H1 (cell line): ENCODE measurements around the gene VPS18. TPM values are rescaled to one million over a fixed set of nuclear protein-coding genes. Genes with fewer than 3 reads are reported as not detected.

ENCODE experiments used
- ASH2L ChIP-seq: fragments of 200-600, 300-600 bp; sonication (generic); IDR thresholded peaks from one replicate; pipeline ENCODE4 v1.7.1; 2017; ENCODE audit warnings: low read length
- BCL11A ChIP-seq, 2 experiments: IDR thresholded peaks; one replicate each; pipeline ENCODE4 v1.6.1; 2011; ENCODE audit warnings: low read depth in 2 of 2, low read length in 2 of 2, mild to moderate bottlenecking in 2 of 2
- CBX5 ChIP-seq: fragments of 300-800, 300-1000 bp; sonication (generic); IDR thresholded peaks from 2 replicates; pipeline ENCODE4 v1.7.1; 2016; ENCODE audit warnings: antibody characterized with exemption, low read length, low read depth
- CHD2 ChIP-seq: IDR thresholded peaks from 2 replicates; pipeline ENCODE4 v1.6.1; 2012; ENCODE audit warnings: low read length, improper control_type of control experiment
- EP300 ChIP-seq, 2 experiments: IDR thresholded peaks; 1 replicate in 1 of 2; 2 replicates in 1 of 2; pipeline ENCODE4 v1.6.1; 2011 to 2012; ENCODE audit warnings: low read depth in 2 of 2, low read length in 2 of 2, mild to moderate bottlenecking in 2 of 2, borderline replicate concordance in 1 of 2, inconsistent platforms in 1 of 2, moderate library complexity in 1 of 2
- FOSL1 ChIP-seq: IDR thresholded peaks from 2 replicates; pipeline ENCODE4 v1.6.1; 2011; ENCODE audit warnings: mild to moderate bottlenecking, low read depth, low read length, moderate library complexity; ENCODE audit not compliant: insufficient read depth
- GABPA ChIP-seq: IDR thresholded peaks from 2 replicates; pipeline ENCODE4 v1.6.1; 2011; ENCODE audit warnings: mild to moderate bottlenecking, low read length, moderate library complexity, borderline replicate concordance; ENCODE audit not compliant: insufficient read depth
- JUND ChIP-seq: IDR thresholded peaks from 2 replicates; pipeline ENCODE4 v1.6.1; 2011; ENCODE audit warnings: mild to moderate bottlenecking, improper control_type of control experiment, low read length
- KDM1A ChIP-seq: fragments of 200-600, 300-600 bp; sonication (generic); IDR thresholded peaks from 2 replicates; pipeline ENCODE4 v1.7.1; 2016; ENCODE audit warnings: mild to moderate bottlenecking, low read length, borderline replicate concordance
- NRF1 ChIP-seq: IDR thresholded peaks from 2 replicates; pipeline ENCODE4 v1.6.1; 2011; ENCODE audit warnings: mild to moderate bottlenecking, low read depth, low read length, improper control_type of control experiment
- POLR2A ChIP-seq, 2 experiments: IDR thresholded peaks; 1 replicate in 1 of 2; 2 replicates in 1 of 2; pipeline ENCODE4 v1.6.1; 2011; ENCODE audit warnings: low read depth in 2 of 2, low read length in 2 of 2, mild to moderate bottlenecking in 2 of 2; ENCODE audit errors: control extremely low read depth in 1 of 2
- POU5F1 ChIP-seq: IDR thresholded peaks from 2 replicates; pipeline ENCODE4 v1.6.1; 2011; ENCODE audit warnings: low read depth, mild to moderate bottlenecking, low read length, moderate library complexity
- RAD21 ChIP-seq, 2 experiments: IDR thresholded peaks in 1 of 2; conservative IDR thresholded peaks in 1 of 2; 2 replicates each; pipeline ENCODE4 v1.6.1; 2011; ENCODE audit warnings: low read depth in 2 of 2, low read length in 2 of 2, improper control_type of control experiment in 1 of 2, inconsistent platforms in 1 of 2, mild to moderate bottlenecking in 1 of 2, moderate library complexity in 1 of 2
- RBBP5 ChIP-seq: IDR thresholded peaks from 2 replicates; pipeline ENCODE4 v1.7.1; 2012; ENCODE audit warnings: low read depth, mild to moderate bottlenecking, inconsistent platforms, low read length, moderate library complexity, borderline replicate concordance
- RNF2 ChIP-seq: fragments of 200-900, 300-1000 bp; sonication (generic); IDR thresholded peaks from 2 replicates; pipeline ENCODE4 v1.7.1; 2016; ENCODE audit warnings: borderline replicate concordance, low read depth, mild to moderate bottlenecking, antibody characterized with exemption, low read length; ENCODE audit not compliant: poor library complexity, severe bottlenecking; ENCODE audit errors: missing control alignments
- SAP30 ChIP-seq: fragments of 300-600 bp; sonication (generic); IDR thresholded peaks from 2 replicates; pipeline ENCODE4 v1.7.1; 2012; ENCODE audit warnings: low read length, moderate library complexity, mild to moderate bottlenecking, inconsistent platforms; ENCODE audit not compliant: insufficient read depth, insufficient replicate concordance
- SIRT6 ChIP-seq: IDR thresholded peaks from one replicate; pipeline ENCODE4 v1.7.1; 2012; ENCODE audit warnings: low read length, inconsistent platforms
- SP2 ChIP-seq: IDR thresholded peaks from 2 replicates; pipeline ENCODE4 v1.6.1; 2012; ENCODE audit warnings: mild to moderate bottlenecking, low read length, inconsistent platforms
- SRF ChIP-seq: IDR thresholded peaks from 2 replicates; pipeline ENCODE4 v1.6.1; 2011; ENCODE audit warnings: mild to moderate bottlenecking, low read depth, low read length, moderate library complexity
- TCF12 ChIP-seq: IDR thresholded peaks from 2 replicates; pipeline ENCODE4 v1.6.1; 2011; ENCODE audit warnings: low read depth, mild to moderate bottlenecking, low read length
- TEAD4 ChIP-seq: IDR thresholded peaks from 2 replicates; pipeline ENCODE4 v1.6.1; 2012; ENCODE audit warnings: low read depth, low read length, inconsistent platforms, mixed read lengths
- polyA plus RNA-seq, 7 experiments: library from polyadenylated mRNA; depleted of rRNA in 3 of 7; stranded (reverse) in 5 of 7; unstranded in 2 of 7; fragments of >200 nt in 5 of 7; fragments of 200-250 nt in 2 of 7; gene quantifications; 1 replicate in 5 of 7; 2 replicates in 1 of 7; 4 replicates in 1 of 7; pipeline versions ENCODE4 v1.2.1 to v1.2.3, GENCODE V29; 2011 to 2013; ENCODE audit warnings: missing spikeins in 2 of 7, mixed read lengths in 2 of 7
- total RNA-seq: library from RNA; stranded (reverse); fragmentation: NEBNext Ultra II Directional; extraction: Animal tissue kit (Norgen Biotek cat#: 25700); gene quantifications from 2 replicates; pipeline ENCODE4 v1.2.1, GENCODE V29; 2021
- TF ChIP-seq, protein P1 (sequence below): IDR thresholded peaks from 2 replicates; pipeline ENCODE4 v1.6.1; 2011; ENCODE audit warnings: low read length, improper control_type of control experiment

The VPS18 gene
- total and polyA plus RNA-seq, 2 of the 8 experiments (the other 6 are each of a cell fraction or from before 2014, with no cell fraction given): 28.9 to 32.7 TPM

DNA sequence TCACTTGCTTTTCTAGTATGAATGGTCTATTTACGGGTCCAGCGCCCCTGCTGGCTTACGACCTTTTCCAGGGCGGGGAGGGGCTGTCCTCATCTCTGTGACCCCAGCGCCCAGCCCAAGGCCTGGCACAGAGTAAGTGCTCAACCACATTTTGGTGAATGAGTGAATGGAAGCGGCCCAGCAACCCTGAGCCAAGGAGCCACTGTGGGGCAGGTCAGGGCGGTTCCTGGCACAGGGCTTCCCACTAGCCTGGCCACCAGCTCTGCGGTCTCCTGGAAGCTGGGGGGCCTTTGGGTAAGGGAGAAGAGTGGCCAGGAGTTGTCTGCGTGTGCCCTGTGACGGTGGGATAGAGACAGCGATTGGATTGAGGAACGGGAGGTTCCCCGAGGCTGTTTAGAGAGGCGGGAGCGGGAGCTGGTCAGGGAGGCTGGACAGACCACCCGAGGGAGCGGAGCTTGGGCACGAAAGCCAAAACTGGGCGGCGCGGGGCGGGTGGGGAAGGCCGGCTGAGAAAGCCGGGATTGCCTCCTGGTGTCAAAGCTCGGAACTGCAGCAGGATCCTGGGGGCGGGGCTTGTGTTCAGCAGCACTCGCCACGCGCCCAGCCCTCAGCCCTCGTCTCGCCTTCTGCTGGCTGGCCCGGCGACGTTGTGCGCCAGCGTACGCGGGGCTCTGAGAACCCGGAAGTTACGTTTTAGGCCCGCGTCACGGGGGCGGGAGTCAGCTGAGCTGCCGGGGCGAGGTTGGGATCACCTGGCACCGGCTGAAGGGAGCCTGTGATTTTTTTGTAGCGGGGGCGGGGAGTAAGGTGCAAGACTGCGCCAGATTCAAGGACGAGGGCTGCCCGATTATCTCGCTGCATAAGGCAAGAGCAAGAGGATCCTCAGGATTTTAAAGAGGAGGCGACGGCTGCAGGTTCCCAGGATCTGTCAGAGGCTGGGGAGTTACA is at the start of gene VPS18 (continued):
- no peak for TF ChIP-seq ASH2L
- no peak for TF ChIP-seq SIRT6
- peak; percentile 87 to 88 for TF ChIP-seq RAD21 (IDR thresholded peaks at IDR 0.05 in 1 of 2, conservative IDR thresholded peaks at IDR 0.05 in 1 of 2; ENCODE audit: low read depth in 2 of 2, low read length in 2 of 2)
- no peak for TF ChIP-seq TEAD4
- no peak for TF ChIP-seq CBX5
- TF ChIP-seq BCL11A (IDR thresholded peaks at IDR 0.05; ENCODE audit: low read depth in 2 of 2, low read length in 2 of 2): no peak
- no peak for TF ChIP-seq KDM1A
- no peak for TF ChIP-seq EP300 (IDR thresholded peaks at IDR 0.05; ENCODE audit: borderline replicate concordance in 1 of 2, low read depth in 2 of 2, low read length in 2 of 2)
- TF ChIP-seq NRF1: no peak
- TF ChIP-seq JUND: peak; percentile 3; the same call in 1 of the 2 replicates
- peak; percentile 91 for TF ChIP-seq SAP30
- TF ChIP-seq SP2: no peak
- TF ChIP-seq, protein P1, sequence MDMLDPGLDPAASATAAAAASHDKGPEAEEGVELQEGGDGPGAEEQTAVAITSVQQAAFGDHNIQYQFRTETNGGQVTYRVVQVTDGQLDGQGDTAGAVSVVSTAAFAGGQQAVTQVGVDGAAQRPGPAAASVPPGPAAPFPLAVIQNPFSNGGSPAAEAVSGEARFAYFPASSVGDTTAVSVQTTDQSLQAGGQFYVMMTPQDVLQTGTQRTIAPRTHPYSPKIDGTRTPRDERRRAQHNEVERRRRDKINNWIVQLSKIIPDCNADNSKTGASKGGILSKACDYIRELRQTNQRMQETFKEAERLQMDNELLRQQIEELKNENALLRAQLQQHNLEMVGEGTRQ: peak; percentile 87
- TF ChIP-seq FOSL1: no peak
- no peak for TF ChIP-seq CHD2
- no peak; the same call in 1 of the 2 replicates for TF ChIP-seq RBBP5
- TF ChIP-seq GABPA: peak; percentile 56; the same call in 1 of the 2 replicates
- no peak for TF ChIP-seq TCF12
- TF ChIP-seq POLR2A (IDR thresholded peaks at IDR 0.05; ENCODE audit: control extremely low read depth in 1 of 2, low read depth in 2 of 2, low read length in 2 of 2): peak in 1 of 2 experiments; percentile 35; a peak in 2 of 3 replicates
- no peak for TF ChIP-seq POU5F1
- TF ChIP-seq RNF2: no peak
- no peak for TF ChIP-seq SRF
